ENCODE measurements around the gene NCAM2.

NCAM2 gene

DNA sequence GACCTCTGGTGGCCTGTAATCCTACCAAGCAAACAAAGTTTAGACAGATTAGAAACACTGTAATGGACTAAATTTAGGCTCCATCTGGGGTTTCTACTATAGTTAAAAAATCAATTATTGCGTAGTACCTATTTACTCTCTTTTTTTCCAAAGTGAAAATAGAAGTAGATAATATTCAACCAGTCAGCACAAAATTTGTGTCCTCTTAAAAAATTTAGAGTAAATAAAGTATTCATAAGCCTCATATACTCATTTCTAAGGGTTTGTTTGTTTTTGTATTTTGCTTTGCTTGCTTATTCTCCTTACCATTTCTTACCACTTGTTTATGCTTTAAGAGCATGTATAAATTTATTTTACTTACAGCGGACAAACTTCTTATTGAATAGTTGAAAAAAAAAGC, 54.5 kb downstream of the NCAM2 start:
- no peaks in the 10 kb centered on the region for H3K27me3 ChIP-seq (ENCODE audit: control insufficient read depth, insufficient read depth, low read length, poor library complexity, severe bottlenecking)
- no peak overlapping the region for H3K27ac ChIP-seq (ENCODE audit: insufficient read depth, low read depth, low read length, poor library complexity, severe bottlenecking)
- H3K4me1 ChIP-seq (ENCODE audit: control insufficient read depth, insufficient read depth, low read length): no peaks in the 10 kb centered on the region
- no peak overlapping the region for H3K4me3 ChIP-seq (ENCODE audit: insufficient read depth, low read depth, low read length)
- no peaks in the 10 kb centered on the region for H3K9me3 ChIP-seq (ENCODE audit: control insufficient read depth, low read length)
- H3K36me3 ChIP-seq (ENCODE audit: control insufficient read depth, insufficient read depth, low read length): no peaks in the 10 kb centered on the region
- WGBS, 2 experiments: no CpG with 5 or more reads among the region's 2 CpGs

DNA sequence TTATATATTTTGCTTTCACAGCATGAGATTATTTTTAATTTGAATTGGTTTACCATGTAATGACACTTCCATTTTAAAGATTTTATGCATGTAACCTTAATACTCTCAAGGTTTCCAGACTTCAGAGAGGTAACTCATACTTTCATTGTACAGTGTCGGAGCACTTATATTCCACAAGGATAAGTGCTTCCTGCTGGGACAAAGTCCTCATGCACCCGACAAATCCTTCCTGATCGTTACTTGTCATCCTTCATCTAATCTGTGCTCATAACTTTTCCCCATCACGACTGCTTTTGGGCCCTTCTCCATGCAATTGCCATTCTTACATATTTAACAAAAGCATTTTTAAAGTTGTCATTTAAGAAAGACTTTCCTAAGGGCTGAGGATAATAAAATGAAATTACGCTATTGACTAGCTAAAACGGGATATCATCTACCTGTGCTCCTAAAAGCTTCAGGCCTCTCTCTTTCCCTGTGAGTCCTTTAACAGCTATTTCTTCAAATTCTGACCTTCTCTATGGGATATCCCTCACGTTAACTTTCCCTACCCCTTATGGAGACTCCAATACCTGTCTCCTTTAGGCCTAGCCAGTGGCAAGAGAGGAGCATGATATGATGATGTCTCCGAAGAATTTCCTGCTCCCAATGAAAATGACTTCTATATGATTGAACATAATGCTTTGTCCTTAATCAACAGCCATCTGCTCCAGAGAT, 59.3 kb downstream of the NCAM2 start:
- no peak overlapping the region for H3K27ac ChIP-seq (ENCODE audit: insufficient read depth, low read depth, low read length, poor library complexity, severe bottlenecking)
- H3K27me3 ChIP-seq (ENCODE audit: control insufficient read depth, insufficient read depth, low read length, poor library complexity, severe bottlenecking): no peaks in the 10 kb centered on the region
- 66 to 68% methylated on average over 7 to 8 of the region's 8 CpGs for WGBS, 2 experiments
- H3K9me3 ChIP-seq (ENCODE audit: control insufficient read depth, low read length): no peaks in the 10 kb centered on the region
- H3K4me3 ChIP-seq (ENCODE audit: insufficient read depth, low read depth, low read length): no peak overlapping the region
- H3K36me3 ChIP-seq (ENCODE audit: control insufficient read depth, insufficient read depth, low read length): no peaks in the 10 kb centered on the region
- no peaks in the 10 kb centered on the region for H3K4me1 ChIP-seq (ENCODE audit: control insufficient read depth, insufficient read depth, low read length)

GRCh38 chr21:21063828-21064227, 65.6 kb downstream of the NCAM2 start:
- Histone ChIP-seq H3K9me3 (ENCODE audit: control insufficient read depth, low read length) (no peaks in the 10 kb centered on the region), H3K27me3 (ENCODE audit: control insufficient read depth, insufficient read depth, low read length, poor library complexity, severe bottlenecking) (no peaks in the 10 kb centered on the region)
- 100% methylated on average over 1 of the region's 1 CpG; no CpG with 5 or more reads in 1 of the 2 experiments for WGBS, 2 experiments

GRCh38 chr21:21064353-21064752, 66.1 kb downstream of the NCAM2 start:
- H3K4me3 ChIP-seq (ENCODE audit: insufficient read depth, low read depth, low read length): no peak overlapping the region
- WGBS, 2 experiments: 79% methylated on average over 1 of the region's 1 CpG; no CpG with 5 or more reads in 1 of the 2 experiments
- no peaks in the 10 kb centered on the region for H3K4me1 ChIP-seq (ENCODE audit: control insufficient read depth, insufficient read depth, low read length)
- H3K36me3 ChIP-seq (ENCODE audit: control insufficient read depth, insufficient read depth, low read length): no peaks in the 10 kb centered on the region
- H3K9me3 ChIP-seq (ENCODE audit: control insufficient read depth, low read length): no peaks in the 10 kb centered on the region
- H3K27ac ChIP-seq (ENCODE audit: insufficient read depth, low read depth, low read length, poor library complexity, severe bottlenecking): no peak overlapping the region
- no peaks in the 10 kb centered on the region for H3K27me3 ChIP-seq (ENCODE audit: control insufficient read depth, insufficient read depth, low read length, poor library complexity, severe bottlenecking)

More at GRCh38 chr21:21063828-21064227, 65.6 kb downstream of the NCAM2 start:
- Histone ChIP-seq H3K27ac (ENCODE audit: insufficient read depth, low read depth, low read length, poor library complexity, severe bottlenecking) (no peak overlapping the region), H3K36me3 (ENCODE audit: control insufficient read depth, insufficient read depth, low read length) (no peaks in the 10 kb centered on the region), H3K4me1 (ENCODE audit: control insufficient read depth, insufficient read depth, low read length) (no peaks in the 10 kb centered on the region), H3K4me3 (ENCODE audit: insufficient read depth, low read depth, low read length) (no peak overlapping the region)

DNA sequence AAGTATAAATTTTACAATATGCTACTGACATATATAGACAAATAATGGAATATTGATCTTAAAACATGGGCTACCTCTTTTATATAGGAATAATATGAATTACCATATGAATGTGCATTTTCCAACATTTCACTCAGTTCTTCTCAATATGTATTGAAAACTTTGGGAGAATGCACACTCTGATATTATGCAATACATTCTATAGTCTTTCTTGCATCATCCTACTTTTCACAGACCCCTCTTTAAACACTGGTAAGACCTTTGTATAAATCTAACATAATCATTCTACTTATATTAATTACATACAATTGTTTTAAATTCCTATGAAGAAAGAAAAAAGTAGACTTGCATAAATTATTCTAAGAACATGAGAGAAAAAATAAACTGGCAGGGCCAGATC, 69.2 kb downstream of the NCAM2 start:
- Histone ChIP-seq H3K4me3 (ENCODE audit: insufficient read depth, low read depth, low read length) (no peak overlapping the region), H3K4me1 (ENCODE audit: control insufficient read depth, insufficient read depth, low read length) (no peaks in the 10 kb centered on the region), H3K27ac (ENCODE audit: insufficient read depth, low read depth, low read length, poor library complexity, severe bottlenecking) (no peak overlapping the region), H3K27me3 (ENCODE audit: control insufficient read depth, insufficient read depth, low read length, poor library complexity, severe bottlenecking) (no peaks in the 10 kb centered on the region), H3K36me3 (ENCODE audit: control insufficient read depth, insufficient read depth, low read length) (no peaks in the 10 kb centered on the region), H3K9me3 (ENCODE audit: control insufficient read depth, low read length) (no peaks in the 10 kb centered on the region)

- no peaks in the 10 kb centered on the region for H3K36me3 ChIP-seq (ENCODE audit: control insufficient read depth, insufficient read depth, low read length)
- H3K27ac ChIP-seq (ENCODE audit: insufficient read depth, low read depth, low read length, poor library complexity, severe bottlenecking): no peak overlapping the region
- WGBS, 2 experiments: 97% methylated on average over 3 of the region's 3 CpGs
- H3K9me3 ChIP-seq (ENCODE audit: control insufficient read depth, low read length): no peaks in the 10 kb centered on the region
- no peaks in the 10 kb centered on the region for H3K4me1 ChIP-seq (ENCODE audit: control insufficient read depth, insufficient read depth, low read length)
- H3K27me3 ChIP-seq (ENCODE audit: control insufficient read depth, insufficient read depth, low read length, poor library complexity, severe bottlenecking): no peaks in the 10 kb centered on the region
- no peak overlapping the region for H3K4me3 ChIP-seq (ENCODE audit: insufficient read depth, low read depth, low read length)
These were observed 76.1 kb downstream of the NCAM2 start for GRCh38 chr21:21074305-21074704.

DNA sequence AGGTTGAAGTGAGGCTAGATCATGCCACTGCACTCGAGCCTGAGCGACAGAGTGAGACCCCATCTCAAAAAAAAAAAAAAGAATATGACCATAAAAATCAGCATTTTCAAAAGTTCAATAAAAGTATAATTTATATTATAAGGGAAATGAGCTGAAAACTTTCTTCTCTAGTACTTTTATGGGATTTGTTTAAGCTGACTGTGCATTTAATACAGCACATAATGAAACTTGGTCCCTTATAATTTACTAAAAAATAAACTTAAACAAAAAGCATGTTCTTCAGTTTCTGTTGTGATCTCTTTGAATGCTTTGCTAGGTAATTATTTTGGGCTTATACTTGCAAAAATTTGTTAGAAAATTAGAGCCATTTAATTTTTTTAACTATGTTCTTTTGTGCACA, 77.8 kb downstream of the NCAM2 start:
- Histone ChIP-seq H3K36me3 (ENCODE audit: control insufficient read depth, insufficient read depth, low read length) (no peaks in the 10 kb centered on the region), H3K27ac (ENCODE audit: insufficient read depth, low read depth, low read length, poor library complexity, severe bottlenecking) (no peak overlapping the region), H3K4me1 (ENCODE audit: control insufficient read depth, insufficient read depth, low read length) (no peaks in the 10 kb centered on the region), H3K4me3 (ENCODE audit: insufficient read depth, low read depth, low read length) (no peak overlapping the region), H3K9me3 (ENCODE audit: control insufficient read depth, low read length) (no peaks in the 10 kb centered on the region), H3K27me3 (ENCODE audit: control insufficient read depth, insufficient read depth, low read length, poor library complexity, severe bottlenecking) (no peaks in the 10 kb centered on the region)
- 100% methylated on average over 1 of the region's 2 CpGs; no CpG with 5 or more reads in 1 of the 2 experiments for WGBS, 2 experiments

- 88 to 90% methylated on average over 2 to 3 of the region's 4 CpGs for WGBS, 2 experiments
- Histone ChIP-seq H3K9me3 (ENCODE audit: control insufficient read depth, low read length) (no peaks in the 10 kb centered on the region), H3K27me3 (ENCODE audit: control insufficient read depth, insufficient read depth, low read length, poor library complexity, severe bottlenecking) (no peaks in the 10 kb centered on the region), H3K4me1 (ENCODE audit: control insufficient read depth, insufficient read depth, low read length) (no peaks in the 10 kb centered on the region), H3K4me3 (ENCODE audit: insufficient read depth, low read depth, low read length) (no peak overlapping the region), H3K36me3 (ENCODE audit: control insufficient read depth, insufficient read depth, low read length) (no peaks in the 10 kb centered on the region), H3K27ac (ENCODE audit: insufficient read depth, low read depth, low read length, poor library complexity, severe bottlenecking) (no peak overlapping the region)
These were observed 78.3 kb downstream of the NCAM2 start for GRCh38 chr21:21076491-21076890.

- no peak overlapping the region for H3K4me3 ChIP-seq (ENCODE audit: insufficient read depth, low read depth, low read length)
- H3K4me1 ChIP-seq (ENCODE audit: control insufficient read depth, insufficient read depth, low read length): no peaks in the 10 kb centered on the region
- no peaks in the 10 kb centered on the region for H3K27me3 ChIP-seq (ENCODE audit: control insufficient read depth, insufficient read depth, low read length, poor library complexity, severe bottlenecking)
- no peak overlapping the region for H3K27ac ChIP-seq (ENCODE audit: insufficient read depth, low read depth, low read length, poor library complexity, severe bottlenecking)
- no peaks in the 10 kb centered on the region for H3K36me3 ChIP-seq (ENCODE audit: control insufficient read depth, insufficient read depth, low read length)
- H3K9me3 ChIP-seq (ENCODE audit: control insufficient read depth, low read length): no peaks in the 10 kb centered on the region
These were observed 81.4 kb downstream of the NCAM2 start for GRCh38 chr21:21079646-21080045.

- no peaks in the 10 kb centered on the region for H3K36me3 ChIP-seq (ENCODE audit: control insufficient read depth, insufficient read depth, low read length)
- H3K9me3 ChIP-seq (ENCODE audit: control insufficient read depth, low read length): no peaks in the 10 kb centered on the region
- H3K4me1 ChIP-seq (ENCODE audit: control insufficient read depth, insufficient read depth, low read length): no peaks in the 10 kb centered on the region
- no peaks in the 10 kb centered on the region for H3K27me3 ChIP-seq (ENCODE audit: control insufficient read depth, insufficient read depth, low read length, poor library complexity, severe bottlenecking)
- H3K27ac ChIP-seq (ENCODE audit: insufficient read depth, low read depth, low read length, poor library complexity, severe bottlenecking): no peak overlapping the region
- no peak overlapping the region for H3K4me3 ChIP-seq (ENCODE audit: insufficient read depth, low read depth, low read length)
- 87 to 100% methylated on average over 1 of the region's 1 CpG for WGBS, 2 experiments
These were observed 86.0 kb downstream of the NCAM2 start for GRCh38 chr21:21084179-21084578.

GRCh38 chr21:21085206-21085605, 87.0 kb downstream of the NCAM2 start:
- WGBS, 2 experiments: 87 to 95% methylated on average over 3 of the region's 3 CpGs
- no peak overlapping the region for H3K27ac ChIP-seq (ENCODE audit: insufficient read depth, low read depth, low read length, poor library complexity, severe bottlenecking)
- no peaks in the 10 kb centered on the region for H3K27me3 ChIP-seq (ENCODE audit: control insufficient read depth, insufficient read depth, low read length, poor library complexity, severe bottlenecking)
- no peak overlapping the region for H3K4me3 ChIP-seq (ENCODE audit: insufficient read depth, low read depth, low read length)
- no peaks in the 10 kb centered on the region for H3K4me1 ChIP-seq (ENCODE audit: control insufficient read depth, insufficient read depth, low read length)
- H3K9me3 ChIP-seq (ENCODE audit: control insufficient read depth, low read length): no peaks in the 10 kb centered on the region
- H3K36me3 ChIP-seq (ENCODE audit: control insufficient read depth, insufficient read depth, low read length): no peaks in the 10 kb centered on the region
